Adrenal gland (tissue), 5 donors: ENCODE results near the gene SEMA6A.

ENCODE experiments used
- CTCF ChIP-seq, 6 experiments: fragments of 450-650 bp in 4 of 6; fragments of 200-600 bp in 2 of 6; sonication (generic) in 1 of 6; IDR thresholded peaks; 1 replicate in 5 of 6; 2 replicates in 1 of 6; pipeline versions ENCODE4 v1.5.1 to v1.8.0; 2016 to 2021; ENCODE audit warnings: antibody characterized with exemption in 6 of 6, mild to moderate bottlenecking in 2 of 6, moderate library complexity in 1 of 6
- POLR2A ChIP-seq, 2 donors: fragments of 450-650 bp; IDR thresholded peaks; one replicate each; pipeline ENCODE4 v1.6.1; 2017; ENCODE audit warnings: antibody characterized with exemption in 2 of 2, mild to moderate bottlenecking in 2 of 2, moderate library complexity in 1 of 2
- donor health status: DM: no; HTN: no; CAD: no.

- TF ChIP-seq CTCF (IDR thresholded peaks at IDR 0.05) = no peak
- TF ChIP-seq POLR2A (IDR thresholded peaks at IDR 0.05) = no peak
Measured at GRCh38 chr5:116418016-116418415, 156.6 kb downstream of the SEMA6A start.
